ENCODE data around the gene VGLL1. TPM values are rescaled to one million over a fixed set of nuclear protein-coding genes. Genes with fewer than 3 reads are reported as not detected.

The VGLL1 gene
- total RNA-seq, 1 experiment from 2014 or later = not detected

- H2AFZ ChIP-seq (ENCODE audit: low read depth, low read length, poor library complexity, severe bottlenecking) = no peak overlapping the region
- no peak overlapping the region for H3K9ac ChIP-seq (ENCODE audit: low read length)
- H4K20me1 ChIP-seq (ENCODE audit: insufficient read depth) = no peaks in the 10 kb centered on the region
- H3K9me3 ChIP-seq (ENCODE audit: control insufficient read depth in 1 of 2, insufficient read depth in 1 of 2, low read depth in 1 of 2, low read length in 2 of 2) = no peaks in the 10 kb centered on the region
- ChIA-PET POLR2A (no interaction called here), RAD21 (ENCODE audit: low non-redundant PET in 1 of 2, low total read pairs in 2 of 2, uncharacterized antibody in 2 of 2, unreplicated experiment in 2 of 2) (no interaction called here), CTCF (no interaction called here)
- H3K4me1 ChIP-seq (ENCODE audit: control insufficient read depth in 1 of 2, insufficient read depth in 2 of 2, low read length in 2 of 2) = no peaks in the 10 kb centered on the region
- H3K27ac ChIP-seq (ENCODE audit: low read depth, low read length) = no peak overlapping the region
- DNase-seq (ENCODE audit: low read depth, low spot score) (no peak), ATAC-seq (no peak)
- H3K4me2 ChIP-seq (ENCODE audit: low read length) = no peak overlapping the region
- H3K4me3 ChIP-seq (replicated peaks in 1 of 2; ENCODE audit: low read depth in 1 of 2, low read length in 2 of 2) = no peak overlapping the region
- H3K27me3 ChIP-seq (ENCODE audit: insufficient read depth, low read length) = no peaks in the 10 kb centered on the region
- BruUV-seq (replicated peaks) = no TSS peak
- no peaks in the 10 kb centered on the region for H3K36me3 ChIP-seq (ENCODE audit: control insufficient read depth in 1 of 2, insufficient read depth in 2 of 2, low read length in 2 of 2)
- H3K79me2 ChIP-seq (ENCODE audit: insufficient read depth, low read length) = no peaks in the 10 kb centered on the region
- H3K9me2 ChIP-seq (ENCODE audit: insufficient read depth) = no peaks in the 10 kb centered on the region
- no peak for TF ChIP-seq ZNF274 (IDR thresholded peaks at IDR 0.05; ENCODE audit: low read depth, low read length)
- TF ChIP-seq ATF3 (IDR thresholded peaks at IDR 0.05) = no peak
- TF ChIP-seq FOSL1 (IDR thresholded peaks at IDR 0.05; ENCODE audit: low read depth) = no peak
- no peak for TF ChIP-seq ZBTB33 (IDR thresholded peaks at IDR 0.05; ENCODE audit: extremely low read depth, insufficient replicate concordance, low read length)
- no peak for TF ChIP-seq EGR1 (IDR thresholded peaks at IDR 0.05; ENCODE audit: low read depth)
- intact Hi-C loops (cut with micrococcal nuclease) = no loop called here
Measured at GRCh38 chrX:136541294-136541693, 9.3 kb downstream of the VGLL1 start.

- ChIA-PET POLR2A (no interaction called here), RAD21 (ENCODE audit: low non-redundant PET in 1 of 2, low total read pairs in 2 of 2, uncharacterized antibody in 2 of 2, unreplicated experiment in 2 of 2) (no interaction called here), CTCF (no interaction called here)
- no peak overlapping the region for H3K27ac ChIP-seq (ENCODE audit: low read depth, low read length)
- H3K36me3 ChIP-seq (ENCODE audit: control insufficient read depth in 1 of 2, insufficient read depth in 2 of 2, low read length in 2 of 2) = no peaks in the 10 kb centered on the region
- no peaks in the 10 kb centered on the region for H3K79me2 ChIP-seq (ENCODE audit: insufficient read depth, low read length)
- no peaks in the 10 kb centered on the region for H3K9me2 ChIP-seq (ENCODE audit: insufficient read depth)
- no peak overlapping the region for H3K4me3 ChIP-seq (replicated peaks in 1 of 2; ENCODE audit: low read depth in 1 of 2, low read length in 2 of 2)
- no peak overlapping the region for H2AFZ ChIP-seq (ENCODE audit: low read depth, low read length, poor library complexity, severe bottlenecking)
- no peaks in the 10 kb centered on the region for H3K4me1 ChIP-seq (ENCODE audit: control insufficient read depth in 1 of 2, insufficient read depth in 2 of 2, low read length in 2 of 2)
- no peaks in the 10 kb centered on the region for H3K9me3 ChIP-seq (ENCODE audit: control insufficient read depth in 1 of 2, insufficient read depth in 1 of 2, low read depth in 1 of 2, low read length in 2 of 2)
- H4K20me1 ChIP-seq (ENCODE audit: insufficient read depth) = no peaks in the 10 kb centered on the region
- ATAC-seq = no peak
- no peak for TF ChIP-seq CEBPB (IDR thresholded peaks at IDR 0.05; ENCODE audit: low read depth)
- no peak for TF ChIP-seq ZNF274 (IDR thresholded peaks at IDR 0.05; ENCODE audit: low read depth, low read length)
- no peak for TF ChIP-seq EGR1 (IDR thresholded peaks at IDR 0.05; ENCODE audit: low read depth)
- TF ChIP-seq MAX (IDR thresholded peaks at IDR 0.05) = no peak
- TF ChIP-seq ATF3 (IDR thresholded peaks at IDR 0.05) = no peak
- TF ChIP-seq REST (IDR thresholded peaks at IDR 0.05; ENCODE audit: low read depth) = no peak
- no peak for TF ChIP-seq FOSL1 (IDR thresholded peaks at IDR 0.05; ENCODE audit: low read depth)
- BruUV-seq (replicated peaks) = no TSS peak
- no peak overlapping the region for H3K4me2 ChIP-seq (ENCODE audit: low read length)
- H3K27me3 ChIP-seq (ENCODE audit: insufficient read depth, low read length) = no peaks in the 10 kb centered on the region
- intact Hi-C loops (cut with micrococcal nuclease) = no loop called here
- DNase-seq (ENCODE audit: low read depth, low spot score) = no peak
- H3K9ac ChIP-seq (ENCODE audit: low read length) = no peak overlapping the region
Measured at GRCh38 chrX:136542281-136542680, 10.3 kb downstream of the VGLL1 start.
